Renal cortex interstitium (tissue), 15 donors: ENCODE data around the gene MPHOSPH6. TPM values are rescaled to one million over a fixed set of nuclear protein-coding genes. Genes with fewer than 3 reads are reported as not detected.
A peak's percentile ranks its signal among the peaks of the same experiment; 100 is the strongest.
"Not testable (repeated sequence)": the region's sequence is repeated elsewhere in the genome, so short reads cannot be mapped to it uniquely, and the experiment has no call there.

Experiments used
- DNase-seq, 11 donors: peaks; one replicate each; pipeline ENCODE4 v3.0.0-alpha.2; 2013; ENCODE audit warnings: low read depth in 9 of 11, low spot score in 4 of 11; ENCODE audit errors: extremely low read depth in 1 of 11
- long read RNA-seq, 16 experiments: transcript quantifications; one replicate each; lab custom pipeline, GENCODE V29; 2026
- polyA plus RNA-seq, 3 donors: library from polyadenylated mRNA; unstranded; fragments of 120-200 nt; gene quantifications; one replicate each; pipeline ENCODE4 v1.2.1, GENCODE V29; 2013; ENCODE audit not compliant: insufficient read length in 3 of 3

Gene MPHOSPH6, protein sequence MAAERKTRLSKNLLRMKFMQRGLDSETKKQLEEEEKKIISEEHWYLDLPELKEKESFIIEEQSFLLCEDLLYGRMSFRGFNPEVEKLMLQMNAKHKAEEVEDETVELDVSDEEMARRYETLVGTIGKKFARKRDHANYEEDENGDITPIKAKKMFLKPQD
- 10 to 100 TPM; 46.6 to 59.5 (median 49.5) TPM for polyA plus RNA-seq
- long read RNA-seq, donor 1, transcript MPHOSPH6-201 (5 exons, 1,103 nt): major isoform, 7 of 16 reads
- long read RNA-seq, donor 1, partial matches to known transcripts: 5 of 16 reads
- long read RNA-seq, donor 1, other reads (novel, unspliced or antisense): 0 of 16 reads
- long read RNA-seq, donor 2, transcript MPHOSPH6-207 (2 exons, 392 nt): minor isoform, 6 of 19 reads
- long read RNA-seq, donor 2, transcript MPHOSPH6-201 (5 exons, 1,103 nt): major isoform, 13 of 19 reads
- long read RNA-seq, donor 2, partial matches to known transcripts: 0 of 19 reads
- long read RNA-seq, donor 2, other reads (novel, unspliced or antisense): 0 of 19 reads
- long read RNA-seq, donor 3, transcript MPHOSPH6-201 (5 exons, 1,103 nt): major isoform, 23 of 30 reads
- long read RNA-seq, donor 3, partial matches to known transcripts: 5 of 30 reads
- long read RNA-seq, donor 3, other reads (novel, unspliced or antisense): 0 of 30 reads
- long read RNA-seq, donor 4, transcript MPHOSPH6-201 (5 exons, 1,103 nt): major isoform, 15 of 17 reads
- long read RNA-seq, donor 4, partial matches to known transcripts: 0 of 17 reads
- long read RNA-seq, donor 4, other reads (novel, unspliced or antisense): 0 of 17 reads
- long read RNA-seq, donor 5: 0 reads
- long read RNA-seq, donor 6, transcript MPHOSPH6-207 (2 exons, 392 nt): minor isoform, 5 of 23 reads
- long read RNA-seq, donor 6, transcript MPHOSPH6-201 (5 exons, 1,103 nt): major isoform, 17 of 23 reads
- long read RNA-seq, donor 6, partial matches to known transcripts: 0 of 23 reads
- long read RNA-seq, donor 6, other reads (novel, unspliced or antisense): 0 of 23 reads
- long read RNA-seq, donor 7, transcript MPHOSPH6-201 (5 exons, 1,103 nt): major isoform, 11 of 20 reads
- long read RNA-seq, donor 7, partial matches to known transcripts: 8 of 20 reads
- long read RNA-seq, donor 7, other reads (novel, unspliced or antisense): 0 of 20 reads
- long read RNA-seq, donor 8: 0 reads
- long read RNA-seq, donor 9, transcript MPHOSPH6-201 (5 exons, 1,103 nt): major isoform, 14 of 16 reads
- long read RNA-seq, donor 9, partial matches to known transcripts: 0 of 16 reads
- long read RNA-seq, donor 9, other reads (novel, unspliced or antisense): 0 of 16 reads
- long read RNA-seq, donor 10, transcript MPHOSPH6-207 (2 exons, 392 nt): minor isoform, 5 of 20 reads
- long read RNA-seq, donor 10, transcript MPHOSPH6-201 (5 exons, 1,103 nt): major isoform, 15 of 20 reads
- long read RNA-seq, donor 10, partial matches to known transcripts: 0 of 20 reads
- long read RNA-seq, donor 10, other reads (novel, unspliced or antisense): 0 of 20 reads
- long read RNA-seq, donor 11, transcript MPHOSPH6-201 (5 exons, 1,103 nt): major isoform, 10 of 11 reads
- long read RNA-seq, donor 11, partial matches to known transcripts: 0 of 11 reads
- long read RNA-seq, donor 11, other reads (novel, unspliced or antisense): 0 of 11 reads
- long read RNA-seq, donor 12, transcript MPHOSPH6-201 (5 exons, 1,103 nt): major isoform, 5 of 6 reads
- long read RNA-seq, donor 12, partial matches to known transcripts: 0 of 6 reads
- long read RNA-seq, donor 12, other reads (novel, unspliced or antisense): 0 of 6 reads
- long read RNA-seq, donor 13: 0 reads
- long read RNA-seq, donor 14, transcript MPHOSPH6-201 (5 exons, 1,103 nt): major isoform, 15 of 19 reads
- long read RNA-seq, donor 14, partial matches to known transcripts: 0 of 19 reads
- long read RNA-seq, donor 14, other reads (novel, unspliced or antisense): 0 of 19 reads
- long read RNA-seq, donor 15, transcript MPHOSPH6-201 (5 exons, 1,103 nt): major isoform, 8 of 11 reads
- long read RNA-seq, donor 15, partial matches to known transcripts: 0 of 11 reads
- long read RNA-seq, donor 15, other reads (novel, unspliced or antisense): 0 of 11 reads
- long read RNA-seq, donor 16, transcript MPHOSPH6-201 (5 exons, 1,103 nt): major isoform, 56 of 63 reads
- long read RNA-seq, donor 16, transcript MPHOSPH6-207 (2 exons, 392 nt): minor isoform, 7 of 63 reads
- long read RNA-seq, donor 16, partial matches to known transcripts: 0 of 63 reads
- long read RNA-seq, donor 16, other reads (novel, unspliced or antisense): 0 of 63 reads

DNA sequence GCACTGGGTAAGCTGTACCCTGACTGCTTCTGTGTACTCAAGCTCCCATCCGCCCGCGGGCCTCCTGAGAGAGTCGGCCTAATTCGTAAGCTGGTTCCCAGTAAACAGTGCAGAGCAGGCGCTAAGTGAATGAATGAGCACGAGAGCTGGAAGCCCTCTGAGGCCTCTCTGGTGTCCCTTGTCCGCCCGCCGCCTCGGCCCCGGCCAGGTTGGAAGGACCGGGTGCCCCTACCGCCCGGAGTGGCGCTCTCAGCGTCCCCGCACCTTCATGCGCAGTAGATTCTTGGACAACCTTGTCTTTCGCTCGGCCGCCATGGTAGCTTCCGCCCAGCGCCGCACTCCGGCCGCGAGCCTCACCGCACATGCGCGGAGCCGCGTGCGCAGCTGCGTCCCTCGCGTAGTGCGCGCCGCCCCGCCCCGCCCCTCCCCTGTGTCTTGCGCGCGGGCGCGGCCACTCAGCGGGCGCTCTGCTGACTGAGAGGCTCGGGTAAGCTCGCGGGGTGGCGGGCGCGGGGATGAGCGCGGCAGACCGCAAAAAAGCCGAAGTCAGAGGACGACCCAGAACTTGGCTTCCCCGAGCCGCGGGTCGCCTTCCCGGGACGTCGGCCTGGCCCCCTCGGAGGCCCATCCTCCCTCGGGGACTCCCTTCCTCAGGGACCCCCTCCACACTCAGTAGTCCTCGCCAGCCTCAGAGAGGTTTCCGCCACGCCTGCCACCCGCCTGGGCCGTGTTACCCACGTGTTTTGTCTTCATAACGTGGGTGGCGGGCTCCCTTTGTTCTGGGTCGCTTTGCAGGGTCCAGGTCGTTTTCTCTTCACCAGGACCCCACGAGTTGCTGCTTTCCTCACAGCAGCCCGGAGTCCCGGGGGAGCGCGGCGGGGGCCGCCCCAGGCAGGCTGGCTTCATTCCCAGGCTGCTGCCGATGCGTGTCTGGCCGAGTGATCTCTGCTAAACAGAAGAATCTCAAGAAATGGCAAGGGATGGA, at the start of gene MPHOSPH6:
MPHOSPH6 (minus strand) TSS at position 364 of the 985 bp plus-strand sequence; CDS start at position 315, 49 bp downstream.
- peak; percentile 68 to 94 (median 88) for DNase-seq

DNA sequence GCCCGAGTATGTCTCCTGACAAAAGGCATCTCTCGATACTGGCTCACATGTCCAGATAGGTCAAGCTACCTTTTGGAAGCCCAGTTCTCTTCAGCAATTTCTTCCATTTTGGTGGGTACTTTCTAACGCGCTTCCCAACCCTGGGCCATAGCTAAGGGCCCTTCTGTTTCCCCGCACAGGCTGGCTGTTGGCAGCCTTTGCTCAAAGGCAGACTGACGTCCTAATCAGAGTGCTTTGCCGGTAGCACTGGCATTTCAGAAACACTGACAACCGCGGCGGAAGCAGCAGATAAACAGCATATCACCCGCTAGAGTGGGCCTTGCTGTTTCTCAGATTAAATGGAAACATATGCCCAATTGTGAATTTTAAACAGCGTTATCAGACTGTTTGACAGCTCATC, 49.3 kb upstream of the MPHOSPH6 start:
- DNase-seq: no peak

DNA sequence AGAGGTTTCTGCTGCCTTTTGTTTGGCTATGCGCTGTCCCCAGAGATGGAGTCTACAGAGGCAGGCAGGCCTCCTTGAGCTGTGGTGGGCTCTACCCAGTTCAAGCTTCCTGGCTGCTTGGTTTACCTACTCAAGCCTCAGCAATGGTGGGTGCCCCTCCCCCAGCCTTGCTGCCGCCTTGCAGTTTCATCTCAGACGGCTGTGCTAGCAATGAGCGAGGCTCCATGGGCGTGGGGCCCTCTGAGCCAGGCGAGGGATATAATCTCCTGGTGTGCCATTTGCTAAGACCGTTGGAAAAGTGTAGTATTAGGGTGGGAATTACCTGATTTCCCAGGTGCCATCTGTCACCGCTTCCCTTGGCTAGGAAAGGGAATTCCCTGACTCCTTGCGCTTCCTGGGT, 39.3 kb upstream of the MPHOSPH6 start:
- DNase-seq: not testable (repeated sequence)

DNA sequence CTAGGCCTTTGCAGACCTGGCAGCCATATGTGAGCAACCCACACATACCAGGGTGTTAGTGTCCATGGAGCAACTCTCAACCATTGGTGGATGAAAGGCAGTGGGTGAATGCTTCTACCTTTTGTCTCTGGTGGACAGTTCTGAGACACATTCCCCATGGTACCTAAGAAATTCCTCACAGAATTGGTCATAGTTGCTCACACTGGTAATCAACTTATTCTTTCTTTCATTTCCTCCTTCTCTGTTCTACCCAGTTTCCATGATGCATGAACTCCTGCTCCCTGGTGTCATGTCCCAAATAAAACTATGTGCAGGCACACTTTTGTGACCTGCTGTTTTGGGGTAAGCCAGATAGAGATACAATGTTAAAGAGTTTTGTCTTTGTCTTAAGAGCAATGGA, 33.2 kb upstream of the MPHOSPH6 start:
- no peak for DNase-seq

DNA sequence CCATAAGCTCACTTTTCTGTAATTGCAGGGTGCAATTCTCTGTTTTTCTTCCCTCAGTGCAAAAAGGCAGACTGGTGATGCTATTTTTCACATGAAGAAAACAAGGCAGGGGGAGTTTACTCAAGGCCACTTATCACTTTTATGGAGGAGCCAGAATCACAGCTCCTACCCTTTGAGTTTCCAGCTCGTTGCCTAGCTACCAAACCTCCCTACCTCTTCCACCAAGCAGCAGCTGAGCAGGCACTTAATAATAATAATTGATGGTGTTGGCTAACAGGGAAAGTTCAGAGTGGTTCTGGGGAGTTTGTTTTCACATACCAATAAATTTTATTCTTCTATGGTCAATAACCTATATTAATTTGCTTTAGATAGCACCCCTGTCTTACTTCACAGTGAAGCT, 31.9 kb upstream of the MPHOSPH6 start:
- peak; percentile 35 to 87 (median 69) for DNase-seq

DNA sequence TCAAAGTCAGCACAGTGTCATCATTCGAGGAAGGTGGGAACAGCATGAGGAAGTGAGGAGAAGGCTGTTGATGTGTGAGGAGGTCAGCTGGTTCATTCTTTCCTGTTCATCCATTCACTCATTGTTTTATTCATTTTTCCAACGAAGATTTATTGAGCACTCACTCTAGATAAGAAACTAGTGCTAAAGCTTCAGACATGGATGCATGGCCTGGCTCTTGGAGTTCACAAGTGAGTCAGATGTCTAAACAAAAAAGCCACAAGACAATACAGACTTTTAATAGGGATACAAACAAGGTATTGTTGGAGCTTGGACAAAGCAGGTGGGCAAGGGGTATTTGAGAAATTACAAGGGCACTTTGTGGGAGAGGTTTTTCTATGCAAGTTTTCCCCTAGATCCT, 31.3 kb upstream of the MPHOSPH6 start:
- DNase-seq: no peak

DNA sequence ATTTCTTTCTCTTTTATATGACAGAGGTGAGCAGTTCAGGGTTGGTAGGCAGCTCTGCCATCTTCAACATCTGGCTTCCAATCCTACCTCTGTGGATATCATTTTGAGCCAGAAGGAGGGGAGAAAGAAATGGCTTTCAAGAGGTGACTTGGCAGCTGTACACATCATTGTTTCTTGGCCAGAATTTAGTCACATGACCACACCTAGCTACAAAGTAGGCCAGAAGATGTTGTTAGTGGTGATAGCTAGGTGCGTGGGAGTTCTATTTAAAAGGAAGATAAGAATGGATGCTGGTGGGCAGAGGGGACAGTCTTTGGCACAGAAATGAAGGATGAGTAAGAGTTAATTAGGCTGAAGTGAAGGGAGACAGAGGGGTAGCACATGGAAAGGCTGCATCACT, 29.2 kb upstream of the MPHOSPH6 start:
- DNase-seq: no peak

DNA sequence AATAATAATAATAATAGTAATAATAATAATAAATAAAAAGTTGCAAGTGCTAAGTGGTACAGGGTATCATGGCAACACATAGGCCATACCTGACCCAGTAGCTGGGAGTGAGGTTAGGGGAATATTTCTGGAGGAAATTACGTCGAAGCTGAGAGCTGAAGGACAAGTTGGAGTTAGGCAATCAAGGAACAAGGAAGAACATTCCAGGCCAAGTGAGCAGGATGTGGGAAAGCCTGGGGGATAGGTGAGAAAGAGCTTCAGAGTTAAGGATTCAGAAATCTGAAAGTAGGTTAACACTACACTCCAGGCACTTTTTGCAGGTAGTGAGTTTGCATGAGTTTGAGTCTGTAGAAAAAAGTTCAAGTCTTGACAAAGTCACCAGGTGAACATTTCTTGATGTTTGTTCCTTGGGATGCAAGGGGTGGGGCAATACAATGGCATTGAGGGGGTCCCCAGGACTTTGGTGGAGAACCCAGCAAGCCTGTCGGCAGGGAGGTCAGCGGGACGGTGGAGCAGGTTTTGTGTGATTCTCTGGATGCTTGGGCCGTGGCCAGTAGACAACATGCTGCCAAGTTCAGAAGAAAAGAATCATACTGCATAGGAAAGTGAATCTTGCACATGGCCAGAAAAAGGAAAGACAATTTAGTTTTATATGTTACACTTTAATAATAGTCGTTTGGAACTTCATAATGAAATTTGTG, 27.7 kb upstream of the MPHOSPH6 start:
- no peak for DNase-seq

DNA sequence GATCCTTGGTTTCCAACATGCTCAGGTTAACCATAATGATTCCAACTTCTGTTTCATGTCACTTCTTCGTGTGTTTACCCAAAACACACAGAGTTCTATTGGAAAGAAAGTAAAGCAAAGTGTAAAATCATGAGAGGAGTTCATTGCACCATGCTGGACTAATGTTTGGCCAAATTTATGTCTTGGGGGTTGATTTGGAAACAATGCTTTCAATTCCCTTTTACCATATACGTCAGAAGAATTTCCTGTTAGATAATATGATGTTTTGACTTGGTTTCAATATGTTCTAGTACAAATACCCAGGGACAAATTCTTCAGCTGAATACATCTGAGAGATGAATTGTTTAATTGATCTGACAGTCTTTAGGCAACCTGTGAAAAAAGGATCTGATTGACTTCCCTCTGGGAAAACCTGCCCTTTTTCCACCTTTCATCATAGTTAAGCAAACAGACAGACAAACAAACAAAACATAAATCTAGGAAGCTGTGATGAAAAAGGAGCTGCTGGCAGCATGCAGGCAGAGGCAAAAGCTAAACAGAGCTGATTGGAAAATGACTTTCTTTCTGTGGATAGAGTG, 26.0 kb upstream of the MPHOSPH6 start:
- no peak for DNase-seq

DNA sequence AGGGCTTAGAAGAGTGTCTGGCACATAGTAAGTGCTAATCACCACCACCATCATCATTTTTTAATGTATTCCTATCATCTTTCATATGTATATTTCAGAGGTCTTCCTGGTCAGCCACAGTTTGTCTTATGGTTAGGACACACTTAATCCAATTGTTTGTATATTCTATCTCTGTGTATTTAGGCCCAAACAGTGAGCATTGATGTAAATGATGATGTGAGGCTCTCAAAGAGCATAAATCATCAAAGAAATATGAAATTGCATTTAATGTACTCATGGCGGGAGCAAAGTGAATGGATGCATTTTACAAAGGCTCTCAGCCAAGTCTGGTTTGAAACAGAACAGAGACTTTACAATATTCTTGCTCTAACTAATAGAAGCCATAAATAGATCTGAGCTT, 24.1 kb upstream of the MPHOSPH6 start:
- DNase-seq: no peak

DNA sequence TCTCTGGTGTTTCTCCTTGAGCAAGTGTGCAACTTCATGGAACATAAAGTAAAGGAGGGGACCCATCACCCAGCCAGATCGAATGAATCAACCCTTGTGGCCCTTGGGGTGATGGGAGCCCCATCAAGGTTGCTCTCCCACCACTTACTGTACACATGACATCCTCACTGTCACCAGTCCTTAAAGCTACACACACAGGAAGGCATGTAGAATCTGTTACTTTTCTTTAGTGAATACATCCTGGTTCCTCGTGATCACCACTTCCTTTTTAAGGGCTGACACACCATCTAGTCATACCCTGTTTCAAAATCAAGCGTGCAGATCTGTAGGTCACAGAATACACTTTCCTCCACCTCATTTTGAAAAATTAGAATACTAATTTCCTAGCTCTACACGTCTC, 22.6 kb upstream of the MPHOSPH6 start:
- no peak for DNase-seq

DNA sequence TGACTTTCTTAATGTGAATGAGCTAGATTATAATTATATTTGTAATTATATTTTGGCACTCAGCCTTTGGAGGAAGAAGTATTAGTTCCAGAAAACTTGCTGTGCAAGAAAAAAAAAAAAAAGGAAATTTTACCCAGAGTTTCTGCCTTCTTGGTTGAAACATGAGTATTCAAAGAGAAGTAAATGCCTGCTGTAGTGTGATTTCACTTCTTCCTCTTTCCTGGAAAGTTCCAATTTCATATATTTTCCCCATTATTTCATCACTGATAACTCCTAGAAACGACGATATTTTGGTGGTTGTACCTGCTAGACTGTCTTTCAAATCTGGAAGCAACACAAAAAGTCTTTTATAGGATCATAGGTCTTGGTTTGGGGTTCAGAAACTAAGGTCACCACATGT, 20.4 kb upstream of the MPHOSPH6 start:
- no peak for DNase-seq

DNA sequence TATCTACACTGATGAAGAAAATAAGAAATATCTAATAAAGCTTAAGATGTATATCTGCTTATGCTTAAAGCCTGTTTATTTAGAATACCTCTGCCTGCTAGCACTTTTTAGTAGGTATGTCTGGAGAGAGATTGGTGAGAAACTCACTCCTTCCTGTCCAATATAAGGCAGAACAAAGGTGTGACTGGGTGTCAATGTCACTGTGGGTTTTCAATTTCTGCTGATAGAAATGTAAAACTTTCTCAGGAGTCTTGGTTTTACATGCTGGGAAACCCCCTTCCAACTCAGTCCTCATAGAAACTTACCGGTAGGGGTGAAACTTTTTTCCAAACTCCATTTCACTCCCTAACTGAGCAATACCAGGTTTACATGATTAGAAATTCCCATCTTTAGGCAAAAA, 17.8 kb upstream of the MPHOSPH6 start:
- no peak for DNase-seq

DNA sequence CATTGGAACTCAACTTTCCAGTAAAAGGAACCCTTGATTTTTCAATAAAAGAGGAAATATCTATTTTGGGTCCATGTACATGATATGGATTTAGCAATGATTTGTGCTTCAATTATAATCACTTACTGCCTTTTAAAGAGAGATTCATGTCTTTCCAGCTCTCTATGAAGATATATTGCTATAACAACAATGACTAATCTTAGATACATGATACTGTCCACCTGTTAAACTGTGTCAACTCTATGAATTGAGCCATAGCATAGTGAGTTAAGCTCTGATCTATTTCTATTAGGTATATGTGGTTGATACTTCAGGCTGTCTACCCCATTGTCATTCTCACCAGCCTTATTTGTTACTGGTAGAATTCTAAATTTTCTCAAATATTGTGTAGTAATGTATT, 15.0 kb upstream of the MPHOSPH6 start:
- no peak for DNase-seq

DNA sequence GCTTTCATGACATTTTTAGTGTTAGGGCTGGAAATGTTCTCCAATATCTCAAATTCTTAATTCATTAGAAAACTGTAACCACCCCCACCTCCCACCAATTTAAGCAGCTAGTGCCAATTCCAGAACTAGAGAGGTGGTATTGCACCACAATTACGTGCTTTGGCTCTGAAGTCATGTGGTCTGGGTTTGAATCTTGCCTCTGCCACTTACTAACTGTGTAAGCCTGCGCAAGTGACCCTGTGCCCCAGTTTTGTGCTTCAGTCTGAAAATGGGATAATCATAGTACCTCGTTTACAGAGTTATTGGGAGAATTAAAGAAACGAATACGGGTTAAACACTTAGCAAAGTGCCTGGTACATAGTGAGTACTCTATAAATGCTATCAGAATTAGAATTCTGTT, 14.2 kb upstream of the MPHOSPH6 start:
- DNase-seq: no peak
